ENCODE measurements around the gene CCL15. TPM values are rescaled to one million over a fixed set of nuclear protein-coding genes. Genes with fewer than 3 reads are reported as not detected.
A peak's percentile ranks its signal among the peaks of the same experiment; 100 is the strongest.

CCL15 gene
- total and polyA plus RNA-seq, 2 of the 13 experiments (the other 11 are each of a cell fraction or from before 2014, with no cell fraction given), result 29.2 to 45.9 TPM

DNA sequence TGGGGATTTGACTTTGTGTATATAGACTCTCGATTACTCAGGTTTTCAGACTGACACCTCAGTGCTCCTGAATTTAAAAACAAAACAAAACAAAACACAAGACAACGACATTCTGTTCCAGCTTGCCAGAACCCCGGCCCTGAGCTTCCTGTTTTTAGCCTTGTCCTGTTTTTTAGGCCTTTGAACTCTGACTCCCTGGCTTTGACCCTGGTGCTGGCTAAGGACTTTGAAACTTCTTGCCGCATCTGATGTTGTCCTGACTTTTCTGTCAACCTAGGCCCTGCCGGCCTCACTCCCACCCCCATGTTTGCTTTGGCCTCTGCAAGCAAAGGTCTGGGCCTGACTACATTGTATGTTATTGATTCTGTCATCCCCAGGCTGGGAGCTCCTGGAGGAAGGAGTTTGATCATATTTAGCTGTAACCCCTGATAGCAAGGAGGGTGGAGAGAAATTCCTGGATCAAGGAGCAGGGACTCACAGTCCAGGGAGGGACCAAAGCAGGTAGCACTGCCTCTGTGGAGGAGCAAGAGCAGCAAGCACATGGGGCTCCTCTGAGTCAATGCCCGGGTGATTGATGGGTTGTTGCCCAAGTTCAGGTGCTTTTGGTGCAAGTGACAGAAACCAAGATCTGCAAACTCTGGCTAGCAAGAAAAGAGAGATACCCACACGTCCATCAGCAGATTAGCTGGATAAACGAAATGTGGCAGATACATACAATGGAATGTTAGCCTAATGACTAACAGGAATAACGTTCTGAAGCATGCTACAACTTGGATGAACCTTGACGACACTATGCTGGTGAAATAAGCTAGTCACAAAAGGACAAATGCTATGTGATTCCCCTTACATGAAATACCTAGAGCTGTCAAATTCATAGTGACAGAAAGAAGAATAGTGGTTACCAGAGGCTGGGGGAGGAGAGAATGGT, 27.8 kb downstream of the CCL15 start (continued):
- TF ChIP-seq, protein P1, sequence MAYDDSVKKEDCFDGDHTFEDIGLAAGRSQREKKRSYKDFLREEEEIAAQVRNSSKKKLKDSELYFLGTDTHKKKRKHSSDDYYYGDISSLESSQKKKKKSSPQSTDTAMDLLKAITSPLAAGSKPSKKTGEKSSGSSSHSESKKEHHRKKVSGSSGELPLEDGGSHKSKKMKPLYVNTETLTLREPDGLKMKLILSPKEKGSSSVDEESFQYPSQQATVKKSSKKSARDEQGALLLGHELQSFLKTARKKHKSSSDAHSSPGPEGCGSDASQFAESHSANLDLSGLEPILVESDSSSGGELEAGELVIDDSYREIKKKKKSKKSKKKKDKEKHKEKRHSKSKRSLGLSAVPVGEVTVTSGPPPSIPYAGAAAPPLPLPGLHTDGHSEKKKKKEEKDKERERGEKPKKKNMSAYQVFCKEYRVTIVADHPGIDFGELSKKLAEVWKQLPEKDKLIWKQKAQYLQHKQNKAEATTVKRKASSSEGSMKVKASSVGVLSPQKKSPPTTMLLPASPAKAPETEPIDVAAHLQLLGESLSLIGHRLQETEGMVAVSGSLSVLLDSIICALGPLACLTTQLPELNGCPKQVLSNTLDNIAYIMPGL (CRISPR knock-in tag; IDR thresholded peaks at IDR 0.05; ENCODE audit: borderline replicate concordance in 1 of 2, low read depth in 1 of 2), result peak; percentile 37 to 64; a peak in 2 of 4 replicates
- TF ChIP-seq ZSCAN12 (CRISPR knock-in tag; IDR thresholded peaks at IDR 0.05) (no peak), ZNF879 (CRISPR knock-in tag; IDR thresholded peaks at IDR 0.05) (peak; percentile 29; the same call in 1 of the 2 replicates), CCDC6 (CRISPR knock-in tag; IDR thresholded peaks at IDR 0.05) (peak; percentile 90; the same call in 1 of the 2 replicates), BRCA1 (CRISPR knock-in tag; IDR thresholded peaks at IDR 0.05) (no peak), MYNN (CRISPR knock-in tag; IDR thresholded peaks at IDR 0.05; ENCODE audit: low read depth) (no peak), FOXJ3 (CRISPR knock-in tag; IDR thresholded peaks at IDR 0.05; ENCODE audit: borderline replicate concordance) (peak; percentile 93), SP1 (IDR thresholded peaks at IDR 0.05) (no peak), SP1 (CRISPR knock-in tag; IDR thresholded peaks at IDR 0.05) (peak; percentile 43; the same call in 1 of the 2 replicates), ATAD3A (CRISPR knock-in tag; IDR thresholded peaks at IDR 0.05) (no peak), ATF7 (IDR thresholded peaks at IDR 0.05) (no peak), ATF7 (CRISPR knock-in tag; IDR thresholded peaks at IDR 0.05) (peak; percentile 93), CBX1 (IDR thresholded peaks at IDR 0.05; ENCODE audit: low read depth) (no peak), ZNF563 (CRISPR knock-in tag; IDR thresholded peaks at IDR 0.05) (peak; percentile 45; the same call in 1 of the 2 replicates), ZNF431 (CRISPR knock-in tag; IDR thresholded peaks at IDR 0.05; ENCODE audit: borderline replicate concordance, low read depth) (no peak; the same call in 1 of the 2 replicates), JUND (CRISPR knock-in tag; IDR thresholded peaks at IDR 0.05) (peak; percentile 83), ZNF441 (CRISPR knock-in tag; IDR thresholded peaks at IDR 0.05; ENCODE audit: borderline replicate concordance) (peak; percentile 27; the same call in 1 of the 2 replicates), NFRKB (IDR thresholded peaks at IDR 0.05) (no peak), HDAC2 (CRISPR knock-in tag; IDR thresholded peaks at IDR 0.05) (peak; percentile 96), NCOR1 (IDR thresholded peaks at IDR 0.05; ENCODE audit: borderline replicate concordance, low read length) (peak; percentile 100), AGO1 (IDR thresholded peaks at IDR 0.05; ENCODE audit: low read depth, low read length, poor library complexity, severe bottlenecking) (no peak), ZNF781 (CRISPR knock-in tag; IDR thresholded peaks at IDR 0.05; ENCODE audit: borderline replicate concordance, not compliant biosample characterization) (peak; percentile 57), IKZF4 (CRISPR knock-in tag; IDR thresholded peaks at IDR 0.05; ENCODE audit: borderline replicate concordance, low read depth, not compliant biosample characterization) (no peak), RCOR2 (CRISPR knock-in tag; IDR thresholded peaks at IDR 0.05) (peak; percentile 83; the same call in 1 of the 2 replicates), SNAI1 (CRISPR knock-in tag; IDR thresholded peaks at IDR 0.05; ENCODE audit: borderline replicate concordance) (0 out of 2 replicates have a peak, but pooled peaks have one; percentile 4)
- TF ChIP-seq, protein P2, sequence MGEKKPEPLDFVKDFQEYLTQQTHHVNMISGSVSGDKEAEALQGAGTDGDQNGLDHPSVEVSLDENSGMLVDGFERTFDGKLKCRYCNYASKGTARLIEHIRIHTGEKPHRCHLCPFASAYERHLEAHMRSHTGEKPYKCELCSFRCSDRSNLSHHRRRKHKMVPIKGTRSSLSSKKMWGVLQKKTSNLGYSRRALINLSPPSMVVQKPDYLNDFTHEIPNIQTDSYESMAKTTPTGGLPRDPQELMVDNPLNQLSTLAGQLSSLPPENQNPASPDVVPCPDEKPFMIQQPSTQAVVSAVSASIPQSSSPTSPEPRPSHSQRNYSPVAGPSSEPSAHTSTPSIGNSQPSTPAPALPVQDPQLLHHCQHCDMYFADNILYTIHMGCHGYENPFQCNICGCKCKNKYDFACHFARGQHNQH (CRISPR knock-in tag; IDR thresholded peaks at IDR 0.05), result peak; percentile 97
- TF ChIP-seq, protein P3, sequence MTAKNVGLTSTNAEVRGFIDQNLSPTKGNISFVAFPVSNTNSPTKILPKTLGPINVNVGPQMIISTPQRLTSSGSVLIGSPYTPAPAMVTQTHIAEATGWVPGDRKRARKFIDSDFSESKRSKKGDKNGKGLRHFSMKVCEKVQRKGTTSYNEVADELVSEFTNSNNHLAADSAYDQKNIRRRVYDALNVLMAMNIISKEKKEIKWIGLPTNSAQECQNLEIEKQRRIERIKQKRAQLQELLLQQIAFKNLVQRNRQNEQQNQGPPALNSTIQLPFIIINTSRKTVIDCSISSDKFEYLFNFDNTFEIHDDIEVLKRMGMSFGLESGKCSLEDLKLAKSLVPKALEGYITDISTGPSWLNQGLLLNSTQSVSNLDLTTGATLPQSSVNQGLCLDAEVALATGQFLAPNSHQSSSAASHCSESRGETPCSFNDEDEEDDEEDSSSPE (CRISPR knock-in tag; IDR thresholded peaks at IDR 0.05), result no peak
